GM19468 (cell line): ENCODE measurements around the gene PPP1R2C.

Source experiments
- ATAC-seq: cut with Tn5 transposase; IDR thresholded peaks from one replicate; pipeline ENCODE4 v1.9.1; 2021; ENCODE audit warnings: mild to moderate bottlenecking, moderate library complexity, moderate number of reproducible peaks; ENCODE audit not compliant: unreplicated experiment; ENCODE audit errors: extremely low read depth

PPP1R2C gene

DNA sequence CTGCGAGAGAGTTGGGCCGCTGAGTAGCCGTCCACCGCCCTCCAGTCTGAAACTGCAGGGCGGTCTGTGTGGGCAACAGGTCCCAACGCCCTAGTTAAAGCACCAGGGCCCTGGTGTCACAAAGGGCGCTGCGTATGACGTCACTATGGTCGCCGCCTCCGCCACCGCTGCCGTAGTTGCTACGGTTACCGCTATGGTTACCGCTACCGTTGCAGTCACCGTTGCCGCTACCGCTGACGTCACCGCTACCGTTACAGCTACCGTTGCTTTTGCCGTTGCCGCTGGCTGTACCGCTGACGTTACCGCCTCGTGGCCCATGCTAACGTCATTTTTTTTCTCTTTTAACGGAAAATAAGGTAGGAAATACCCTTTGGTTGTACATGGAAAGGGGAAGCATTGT lies at the start of gene PPP1R2C:
TSS of gene PPP1R2C (minus strand) at position 68 of the 400 bp plus-strand sequence. CDS start 84 bp downstream, outside the sequence.
- ATAC-seq = no peak

- no peak for ATAC-seq
These were observed 47.2 kb upstream of the PPP1R2C start for GRCh38 chrX:42825201-42825600.

- no peak for ATAC-seq
These were observed 46.6 kb upstream of the PPP1R2C start for GRCh38 chrX:42824541-42824940.

DNA sequence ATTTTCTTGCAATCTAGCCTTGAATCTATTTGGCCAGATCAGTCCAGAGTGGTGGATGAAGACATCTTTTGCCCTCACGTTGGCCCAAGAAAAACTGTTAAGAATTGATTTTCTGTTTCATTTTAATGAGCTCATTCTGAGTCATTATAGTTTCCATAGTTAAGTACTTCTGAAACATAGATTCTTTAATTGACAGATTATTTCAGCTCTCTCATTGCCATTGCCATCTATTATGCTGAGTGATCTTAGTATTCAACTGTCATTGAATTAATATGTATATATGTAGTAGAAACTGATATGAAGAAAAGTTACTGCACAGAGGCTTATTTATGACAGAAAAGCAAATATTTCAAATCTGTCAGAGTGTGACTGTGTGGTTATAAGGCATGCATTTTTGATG lies 45.5 kb upstream of the PPP1R2C start:
- ATAC-seq = no peak

- ATAC-seq = no peak
These were observed 44.0 kb upstream of the PPP1R2C start for GRCh38 chrX:42821803-42822443.

- no peak for ATAC-seq
These were observed 40.4 kb upstream of the PPP1R2C start for GRCh38 chrX:42818151-42818921.

DNA sequence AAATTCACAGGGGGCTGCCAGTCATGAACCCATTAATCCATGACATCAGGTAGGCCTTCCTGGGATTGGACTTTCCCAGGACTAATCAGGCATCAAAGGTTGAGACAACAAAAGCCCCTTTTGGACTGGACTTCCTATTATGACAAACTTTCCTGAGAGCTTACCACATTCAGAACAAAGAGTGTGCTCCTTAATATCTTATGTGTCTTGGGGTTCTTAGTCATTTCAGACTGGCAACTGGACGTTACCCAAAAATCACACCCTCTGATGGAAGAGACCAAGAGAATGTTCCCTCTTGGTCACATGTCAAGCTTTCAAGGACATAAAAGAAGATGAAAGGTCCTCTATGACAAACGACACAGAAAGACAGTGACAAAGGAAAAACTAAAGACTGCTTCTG lies 31.6 kb upstream of the PPP1R2C start:
- ATAC-seq = no peak

GRCh38 chrX:42807393-42807792 lies 29.4 kb upstream of the PPP1R2C start:
- ATAC-seq = no peak

- no peak for ATAC-seq
These were observed 26.6 kb upstream of the PPP1R2C start for GRCh38 chrX:42804524-42804923.

- no peak for ATAC-seq
These were observed 25.4 kb upstream of the PPP1R2C start for GRCh38 chrX:42803320-42803719.

GRCh38 chrX:42797651-42798269 lies 19.8 kb upstream of the PPP1R2C start:
- ATAC-seq = no peak

DNA sequence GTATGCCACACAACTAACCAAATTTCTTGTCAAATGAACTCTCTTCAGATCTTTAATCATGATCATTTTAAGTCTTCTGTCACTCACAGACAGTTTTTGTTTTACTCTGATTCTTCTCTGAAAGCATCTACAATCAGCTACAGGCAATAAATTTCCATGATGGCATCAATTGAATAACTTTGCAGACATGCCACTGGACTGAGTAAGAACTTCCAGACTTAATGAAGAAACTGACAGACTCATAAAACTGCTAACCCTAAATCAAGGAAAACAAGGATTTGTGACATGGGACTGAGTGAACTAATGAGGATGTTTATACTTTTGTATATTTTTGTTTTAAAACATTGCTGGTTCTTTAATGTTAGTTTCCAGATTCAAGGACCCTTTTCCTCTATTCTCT lies 5.5 kb upstream of the PPP1R2C start:
- ATAC-seq = no peak

GRCh38 chrX:42776195-42776594 lies 1.8 kb downstream of the PPP1R2C start:
- ATAC-seq = no peak

- no peak for ATAC-seq
These were observed 5.1 kb downstream of the PPP1R2C start for GRCh38 chrX:42772874-42773273.

DNA sequence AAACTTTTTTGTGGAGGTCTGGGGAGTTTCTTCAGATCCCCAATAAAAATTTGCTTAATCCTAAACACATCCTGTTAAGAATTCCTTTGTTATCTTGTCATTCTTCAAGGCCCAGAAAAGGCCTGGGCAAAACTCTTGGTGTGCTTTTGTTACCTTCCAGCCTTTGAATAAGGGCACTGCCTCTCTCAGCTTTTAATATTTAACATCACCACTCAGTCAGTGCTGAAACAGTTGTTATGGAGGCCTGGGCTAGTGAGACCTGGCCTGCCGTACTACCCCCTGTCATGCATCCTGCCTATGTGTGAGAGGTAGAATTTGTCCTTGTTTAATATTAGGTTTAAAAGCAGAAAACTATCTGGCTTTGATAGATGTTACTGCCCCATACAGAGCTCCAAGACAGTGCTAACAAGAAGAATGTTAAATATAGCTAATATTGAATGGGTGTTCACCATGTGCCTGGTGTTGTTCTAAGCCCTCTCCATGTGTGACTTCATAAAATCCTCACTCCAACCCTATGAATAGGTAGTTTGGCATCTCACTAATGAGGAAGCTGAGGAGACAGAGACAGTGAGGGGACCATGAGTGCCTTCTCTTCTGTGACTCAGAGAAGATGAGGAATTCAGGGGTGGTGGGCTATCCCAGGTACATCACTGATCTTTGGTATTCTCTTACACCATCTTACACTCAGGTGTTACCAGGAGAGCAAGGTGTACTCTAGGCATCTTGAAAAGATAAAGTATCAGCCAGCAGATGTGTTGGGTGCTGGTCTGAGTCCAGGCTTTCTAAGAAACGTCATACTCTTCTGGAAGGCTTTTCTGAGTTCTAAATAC lies 6.2 kb downstream of the PPP1R2C start:
- ATAC-seq = no peak

GRCh38 chrX:42770566-42770965 lies 7.4 kb downstream of the PPP1R2C start:
- ATAC-seq = no peak

GRCh38 chrX:42759881-42760280 lies 18.1 kb downstream of the PPP1R2C start:
- no peak for ATAC-seq

GRCh38 chrX:42755815-42756214 lies 22.1 kb downstream of the PPP1R2C start:
- no peak for ATAC-seq

- ATAC-seq = no peak
These were observed 23.4 kb downstream of the PPP1R2C start for GRCh38 chrX:42754603-42755002.

GRCh38 chrX:42754115-42754514 lies 23.8 kb downstream of the PPP1R2C start:
- ATAC-seq = no peak

- ATAC-seq = no peak
These were observed 25.2 kb downstream of the PPP1R2C start for GRCh38 chrX:42752730-42753129.
